Keratinocyte (primary cell): ENCODE measurements around the gene KIFAP3. TPM values are rescaled to one million over a fixed set of nuclear protein-coding genes. Genes with fewer than 3 reads are reported as not detected.

ENCODE experiments used
- DNase-seq: peaks from one replicate; pipeline ENCODE4 v3.0.0-alpha.2; 2011; ENCODE audit warnings: low read depth, missing footprints, low spot score
- FAIRE-seq: peaks from 2 replicates; lab custom pipeline; 2011; peaks lifted over from hg19 to GRCh38; lab: Jason Lieb, UNC
- H2AFZ ChIP-seq: 2 replicates; pipeline ENCODE4 v1.6.0; 2012; ENCODE audit warnings: low read length, control low read depth, inconsistent platforms; ENCODE audit not compliant: control insufficient read depth
- H3K27ac ChIP-seq: 2 replicates; pipeline ENCODE4 v1.5.1; 2011; ENCODE audit warnings: low read length; ENCODE audit not compliant: control insufficient read depth, insufficient read depth
- H3K27me3 ChIP-seq: 3 replicates; pipeline ENCODE4 v1.6.0; 2011; ENCODE audit warnings: low read length; ENCODE audit not compliant: control insufficient read depth, insufficient read depth; ENCODE audit errors: extremely low read depth
- H3K36me3 ChIP-seq, 2 experiments: 2 replicates in 1 of 2; 3 replicates in 1 of 2; pipeline ENCODE4 v1.5.1; 2011; ENCODE audit warnings: low read length in 2 of 2, mild to moderate bottlenecking in 1 of 2; ENCODE audit not compliant: control insufficient read depth in 2 of 2, insufficient read depth in 2 of 2; ENCODE audit errors: extremely low read depth in 1 of 2
- H3K4me1 ChIP-seq: 3 replicates; pipeline ENCODE4 v1.5.1; 2011; ENCODE audit warnings: low read length; ENCODE audit not compliant: control insufficient read depth, insufficient read depth; ENCODE audit errors: extremely low read depth
- H3K4me2 ChIP-seq: 3 replicates; pipeline ENCODE4 v1.6.0; 2011; ENCODE audit warnings: low read depth, low read length; ENCODE audit not compliant: control insufficient read depth, insufficient read depth; ENCODE audit errors: extremely low read depth
- H3K4me3 ChIP-seq, 3 experiments: fragments of 200-600 bp in 1 of 3; sonication (generic) in 1 of 3; 2 replicates in 2 of 3; 3 replicates in 1 of 3; pipeline ENCODE4 v1.5.1; 2011 to 2016; ENCODE audit warnings: low read length in 3 of 3, mild to moderate bottlenecking in 3 of 3, control low read depth in 2 of 3, inconsistent platforms in 1 of 3, low read depth in 1 of 3, mixed read lengths in 1 of 3, mixed run types in 1 of 3, moderate library complexity in 1 of 3; ENCODE audit not compliant: control insufficient read depth in 2 of 3, insufficient read depth in 2 of 3; ENCODE audit errors: extremely low read depth in 1 of 3
- H3K79me2 ChIP-seq: 2 replicates; pipeline ENCODE4 v1.6.0; 2012; ENCODE audit warnings: low read length; ENCODE audit not compliant: control insufficient read depth, insufficient read depth
- H3K9ac ChIP-seq: 3 replicates; pipeline ENCODE4 v1.6.0; 2011; ENCODE audit warnings: low read length; ENCODE audit not compliant: control insufficient read depth, insufficient read depth; ENCODE audit errors: extremely low read depth
- H3K9me1 ChIP-seq: 3 replicates; pipeline ENCODE4 v1.6.0; 2011; ENCODE audit warnings: low read length; ENCODE audit not compliant: control insufficient read depth, insufficient read depth; ENCODE audit errors: extremely low read depth
- H3K9me3 ChIP-seq: 2 replicates; pipeline ENCODE4 v1.5.1; 2012; ENCODE audit warnings: low read depth, low read length; ENCODE audit not compliant: control insufficient read depth
- H4K20me1 ChIP-seq: 3 replicates; pipeline ENCODE4 v1.6.0; 2011; ENCODE audit warnings: low read length; ENCODE audit not compliant: control insufficient read depth, insufficient read depth; ENCODE audit errors: extremely low read depth
- CTCF ChIP-seq, 3 experiments: IDR thresholded peaks in 1 of 3; conservative IDR thresholded peaks in 1 of 3; optimal IDR thresholded peaks in 1 of 3; 2 replicates in 2 of 3; 3 replicates in 1 of 3; pipeline versions ENCODE3 to v1.5.1; 2011; ENCODE audit warnings: low read length in 3 of 3, mild to moderate bottlenecking in 3 of 3, moderate library complexity in 2 of 3, control low read depth in 1 of 3, inconsistent platforms in 1 of 3; ENCODE audit not compliant: insufficient read depth in 2 of 3; ENCODE audit errors: extremely low read depth in 1 of 3
- EZH2 ChIP-seq: IDR thresholded peaks from one replicate; pipeline ENCODE4 v1.6.1; 2012; ENCODE audit warnings: inconsistent platforms, mild to moderate bottlenecking, low read length, moderate library complexity
- dilution Hi-C: fragments of 300-500 bp; cut with MboI; formaldehyde crosslinking; loops from one replicate; pipeline ENCODE4 v1.7.0; 2020; ENCODE audit warnings: low sequenced_read_pairs; ENCODE audit not compliant: extremely low pct_ligation_motif_present
- polyA plus RNA-seq, 5 experiments: library from polyadenylated mRNA; depleted of rRNA in 3 of 5; stranded (reverse) in 3 of 5; stranded (forward) in 1 of 5; unstranded in 1 of 5; fragments of >200 nt; gene quantifications; 1 replicate in 1 of 5; 2 replicates in 3 of 5; 3 replicates in 1 of 5; pipeline versions ENCODE4 v1.2.1 to v1.2.3, GENCODE V29; 2011 to 2012; ENCODE audit warnings: missing spikeins in 2 of 5, low read depth in 1 of 5, low replicate concordance in 1 of 5

KIFAP3 gene
- polyA plus RNA-seq, 1 donor (not counting 4 experiments of a cell fraction or from before 2014, with no cell fraction given), result 25.2 TPM

GRCh38 chr1:169931795-169932231 is 142.7 kb downstream of the KIFAP3 start:
- dilution Hi-C loops, result no loop called here
- H3K79me2 ChIP-seq, result no peaks in the 10 kb centered on the region
- no peak overlapping the region for H3K4me3 ChIP-seq
- TF ChIP-seq CTCF (optimal IDR thresholded peaks at IDR 0.05 in 1 of 3, IDR thresholded peaks at IDR 0.05 in 1 of 3, conservative IDR thresholded peaks at IDR 0.05 in 1 of 3; ENCODE audit: extremely low read depth in 1 of 3, insufficient read depth in 2 of 3, low read length in 3 of 3), result no peak
- TF ChIP-seq EZH2, result no peak
- H4K20me1 ChIP-seq, result no peaks in the 10 kb centered on the region
- H3K4me2 ChIP-seq, result no peak overlapping the region
- no peak overlapping the region for H2AFZ ChIP-seq
- H3K9ac ChIP-seq, result no peak overlapping the region
- FAIRE-seq, result no peak
- no peaks in the 10 kb centered on the region for H3K4me1 ChIP-seq
- H3K27me3 ChIP-seq, result no peaks in the 10 kb centered on the region
- H3K9me3 ChIP-seq, result no peaks in the 10 kb centered on the region
- no peak overlapping the region for H3K27ac ChIP-seq
- no peaks in the 10 kb centered on the region for H3K9me1 ChIP-seq
- H3K36me3 ChIP-seq, result no peaks in the 10 kb centered on the region
- DNase-seq, result no peak

GRCh38 chr1:169929210-169929526 is 145.3 kb downstream of the KIFAP3 start:
- Histone ChIP-seq H4K20me1 (no peaks in the 10 kb centered on the region), H3K27ac (no peak overlapping the region), H2AFZ (no peak overlapping the region), H3K27me3 (no peaks in the 10 kb centered on the region), H3K79me2 (no peaks in the 10 kb centered on the region), H3K36me3 (no peaks in the 10 kb centered on the region), H3K4me3 (no peak overlapping the region), H3K9ac (no peak overlapping the region), H3K9me1 (no peaks in the 10 kb centered on the region), H3K9me3 (no peaks in the 10 kb centered on the region), H3K4me1 (no peaks in the 10 kb centered on the region), H3K4me2 (no peak overlapping the region)
- dilution Hi-C loops, result no loop called here
- FAIRE-seq (no peak), DNase-seq (no peak)
- TF ChIP-seq CTCF (optimal IDR thresholded peaks at IDR 0.05 in 1 of 3, IDR thresholded peaks at IDR 0.05 in 1 of 3, conservative IDR thresholded peaks at IDR 0.05 in 1 of 3; ENCODE audit: extremely low read depth in 1 of 3, insufficient read depth in 2 of 3, low read length in 3 of 3) (no peak), EZH2 (no peak)
